ENCODE results near the gene CEP55. TPM values are rescaled to one million over a fixed set of nuclear protein-coding genes. Genes with fewer than 3 reads are reported as not detected.

The CEP55 gene
- total and polyA plus RNA-seq, 2 of the 8 experiments (the other 6 are each of a cell fraction or from before 2014, with no cell fraction given): 7.0 to 19.6 TPM

GRCh38 chr10:93461807-93462178 is 34.6 kb upstream of the CEP55 start:
- H3K4me3 ChIP-seq (ENCODE audit: extremely low read depth in 1 of 4, insufficient read depth in 2 of 4, low read depth in 3 of 4, low read length in 4 of 4): no peak overlapping the region
- no peaks in the 10 kb centered on the region for H3K9me3 ChIP-seq (ENCODE audit: insufficient read depth in 2 of 2, low read depth in 1 of 2, low read length in 1 of 2)
- no peak overlapping the region for H2AFZ ChIP-seq (ENCODE audit: low read length)
- WGBS, 2 experiments (ENCODE audit: extremely low coverage in 1 of 2, insufficient coverage in 1 of 2, insufficient read length in 1 of 2, insufficient replicate concordance in 2 of 2, low coverage in 1 of 2, low lambda C conversion rate in 2 of 2, missing lambda C conversion rate in 1 of 2): 100% methylated on average over 1 of the region's 1 CpG; no CpG with 5 or more reads in 1 of the 2 experiments
- no peak overlapping the region for H2BK120ac ChIP-seq (replicated peaks; ENCODE audit: low read depth, low read length)
- no peaks in the 10 kb centered on the region for H3K79me2 ChIP-seq (ENCODE audit: control insufficient read depth in 1 of 2, insufficient read depth in 2 of 2, low read length in 2 of 2)
- H3K4ac ChIP-seq (replicated peaks; ENCODE audit: insufficient read length, low read depth, low read length): no peak overlapping the region
- no peak overlapping the region for H2BK15ac ChIP-seq (ENCODE audit: low read length)
- no peak overlapping the region for H2BK12ac ChIP-seq (ENCODE audit: low read depth, low read length)
- H2BK20ac ChIP-seq (ENCODE audit: low read length): no peak overlapping the region
- H3K14ac ChIP-seq (ENCODE audit: insufficient read length): no peak overlapping the region
- no peaks in the 10 kb centered on the region for H3K27me3 ChIP-seq (replicated peaks in 1 of 4; ENCODE audit: control insufficient read depth in 3 of 4, extremely low read depth in 1 of 4, insufficient read depth in 3 of 4, low read length in 3 of 4)
- peaks cover 0 to 5% (median 2%) of the 10 kb centered on the region in 4 experiments; a peak in 3 of 7 replicates for H3K4me1 ChIP-seq (replicated peaks in 1 of 4; ENCODE audit: control insufficient read depth in 3 of 4, insufficient read depth in 4 of 4, low read length in 3 of 4)
- H2AK5ac ChIP-seq (ENCODE audit: low read depth, low read length): no peak overlapping the region
- H3K4me2 ChIP-seq (ENCODE audit: insufficient read depth in 1 of 2, low read depth in 2 of 2, low read length in 2 of 2): no peak overlapping the region
- no peak overlapping the region for H3K56ac ChIP-seq (replicated peaks; ENCODE audit: insufficient read length, low read depth, low read length)
- FAIRE-seq: no peak
- no peak overlapping the region for H3K9ac ChIP-seq (replicated peaks in 1 of 4; ENCODE audit: extremely low read depth in 1 of 4, low read depth in 3 of 4, low read length in 3 of 4)
- H4K8ac ChIP-seq (ENCODE audit: extremely low read depth, insufficient read depth, low read length): no peak overlapping the region
- no peaks in the 10 kb centered on the region for H4K20me1 ChIP-seq (replicated peaks in 1 of 2; ENCODE audit: control insufficient read depth in 1 of 2, insufficient read depth in 2 of 2, low read length in 2 of 2)
- no peak overlapping the region for H4K5ac ChIP-seq (ENCODE audit: insufficient read length, low read depth, low read length)
- no peaks in the 10 kb centered on the region for H3K36me3 ChIP-seq (ENCODE audit: control insufficient read depth in 2 of 4, insufficient read depth in 4 of 4, low read length in 3 of 4)
- ChIA-PET POLR2A (ENCODE audit: partially characterized antibody) (interaction anchor here (0.7 to 1.4 kb wide), 2 partner anchors 12 to 26 kb away, joined by 3 read pairs; no protein-coding TSS in a partner anchor), CTCF (ENCODE audit: partially characterized antibody) (interaction anchor here (1.2 to 3.8 kb wide), 12 partner anchors 9 to 624 kb away, joined by 4 to 20 read pairs (median 6); partner anchors contain the start of gene MYOF)
- no peak overlapping the region for H3K23ac ChIP-seq (ENCODE audit: insufficient read length)
- no peak overlapping the region; the same call in 1 of the 2 replicates for H3K18ac ChIP-seq (ENCODE audit: extremely low read depth, low read length)
- no peak overlapping the region for H3K27ac ChIP-seq (ENCODE audit: low read depth, low read length)
- no peak for DNase-seq (ENCODE audit: low read depth in 1 of 2, low spot score in 2 of 2)
- no peaks in the 10 kb centered on the region for H3K23me2 ChIP-seq (ENCODE audit: low read depth, low read length)
- H4K91ac ChIP-seq (replicated peaks; ENCODE audit: insufficient read length, low read length): no peak overlapping the region
- no peaks in the 10 kb centered on the region for H3K79me1 ChIP-seq (ENCODE audit: low read depth, low read length)
- no peak overlapping the region for H2BK5ac ChIP-seq (ENCODE audit: low read depth, low read length)
- TF ChIP-seq SAP30 (IDR thresholded peaks at IDR 0.05; ENCODE audit: insufficient read depth, insufficient replicate concordance, low read length) (no peak), POLR2A (IDR thresholded peaks at IDR 0.05; ENCODE audit: control extremely low read depth in 1 of 2, low read depth in 2 of 2, low read length in 2 of 2) (no peak), BRCA1 (IDR thresholded peaks at IDR 0.05; ENCODE audit: low read depth, low read length) (no peak), NANOG (IDR thresholded peaks at IDR 0.05; ENCODE audit: insufficient read depth, low read depth, low read length, poor library complexity, severe bottlenecking) (no peak), BACH1 (IDR thresholded peaks at IDR 0.05; ENCODE audit: low read length) (no peak), ATF2 (IDR thresholded peaks at IDR 0.05; ENCODE audit: low read length) (no peak), JUN (IDR thresholded peaks at IDR 0.05; ENCODE audit: low read depth, low read length) (no peak), CTCF (IDR thresholded peaks at IDR 0.05; ENCODE audit: control extremely low read depth in 1 of 3, insufficient read depth in 1 of 3, low read depth in 1 of 3, low read length in 3 of 3) (no peak), ATF3 (IDR thresholded peaks at IDR 0.05; ENCODE audit: insufficient read depth, low read depth, low read length) (no peak)

All from H1 (cell line).